ENCODE data around the gene RASGRP3.
A peak's percentile ranks its signal among the peaks of the same experiment; 100 is the strongest.

RASGRP3 gene

DNA sequence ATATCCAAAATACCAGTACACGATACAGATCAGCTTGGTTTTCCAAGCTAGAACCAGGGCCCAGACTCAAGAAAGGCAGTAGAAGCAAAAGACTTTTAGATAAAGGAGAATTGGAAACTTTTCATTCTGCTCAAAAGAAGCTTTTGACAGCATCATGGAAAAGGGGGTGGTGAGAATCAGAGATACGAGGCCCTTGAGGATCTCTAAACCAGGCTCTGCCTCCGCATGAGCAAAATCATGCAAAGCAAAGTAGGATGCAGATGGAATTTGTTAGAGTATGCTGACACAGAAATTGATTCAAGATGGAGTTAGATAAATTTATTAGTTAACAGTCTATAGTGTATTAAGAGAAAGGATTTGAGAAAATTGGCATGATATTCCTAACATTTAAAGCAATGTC, 82.9 kb downstream of the RASGRP3 start:
- H3K79me2 ChIP-seq (ENCODE audit: insufficient read depth, low read depth), result no peaks in the 10 kb centered on the region
- H3K36me3 ChIP-seq (ENCODE audit: insufficient read depth), result no peaks in the 10 kb centered on the region
- H3K9ac ChIP-seq, result no peak overlapping the region
- H3K4me3 ChIP-seq (IDR thresholded peaks at IDR 0.05; ENCODE audit: insufficient read depth, low read depth, low read length), result no peak overlapping the region
- peaks cover 17% of the 10 kb centered on the region for H3K4me1 ChIP-seq (ENCODE audit: low read depth, poor library complexity, severe bottlenecking)
- no peaks in the 10 kb centered on the region for H4K20me1 ChIP-seq (ENCODE audit: insufficient read depth)
- no peaks in the 10 kb centered on the region for H3K27me3 ChIP-seq (ENCODE audit: insufficient read depth, low read depth)
- no peak overlapping the region for H3K27ac ChIP-seq
- H2AFZ ChIP-seq (ENCODE audit: low read depth), result no peak overlapping the region
- TF ChIP-seq, protein P1, sequence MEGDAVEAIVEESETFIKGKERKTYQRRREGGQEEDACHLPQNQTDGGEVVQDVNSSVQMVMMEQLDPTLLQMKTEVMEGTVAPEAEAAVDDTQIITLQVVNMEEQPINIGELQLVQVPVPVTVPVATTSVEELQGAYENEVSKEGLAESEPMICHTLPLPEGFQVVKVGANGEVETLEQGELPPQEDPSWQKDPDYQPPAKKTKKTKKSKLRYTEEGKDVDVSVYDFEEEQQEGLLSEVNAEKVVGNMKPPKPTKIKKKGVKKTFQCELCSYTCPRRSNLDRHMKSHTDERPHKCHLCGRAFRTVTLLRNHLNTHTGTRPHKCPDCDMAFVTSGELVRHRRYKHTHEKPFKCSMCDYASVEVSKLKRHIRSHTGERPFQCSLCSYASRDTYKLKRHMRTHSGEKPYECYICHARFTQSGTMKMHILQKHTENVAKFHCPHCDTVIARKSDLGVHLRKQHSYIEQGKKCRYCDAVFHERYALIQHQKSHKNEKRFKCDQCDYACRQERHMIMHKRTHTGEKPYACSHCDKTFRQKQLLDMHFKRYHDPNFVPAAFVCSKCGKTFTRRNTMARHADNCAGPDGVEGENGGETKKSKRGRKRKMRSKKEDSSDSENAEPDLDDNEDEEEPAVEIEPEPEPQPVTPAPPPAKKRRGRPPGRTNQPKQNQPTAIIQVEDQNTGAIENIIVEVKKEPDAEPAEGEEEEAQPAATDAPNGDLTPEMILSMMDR (conservative IDR thresholded peaks at IDR 0.05; ENCODE audit: low read depth, low read length), result no peak
- no peak overlapping the region for H3K4me2 ChIP-seq

DNA sequence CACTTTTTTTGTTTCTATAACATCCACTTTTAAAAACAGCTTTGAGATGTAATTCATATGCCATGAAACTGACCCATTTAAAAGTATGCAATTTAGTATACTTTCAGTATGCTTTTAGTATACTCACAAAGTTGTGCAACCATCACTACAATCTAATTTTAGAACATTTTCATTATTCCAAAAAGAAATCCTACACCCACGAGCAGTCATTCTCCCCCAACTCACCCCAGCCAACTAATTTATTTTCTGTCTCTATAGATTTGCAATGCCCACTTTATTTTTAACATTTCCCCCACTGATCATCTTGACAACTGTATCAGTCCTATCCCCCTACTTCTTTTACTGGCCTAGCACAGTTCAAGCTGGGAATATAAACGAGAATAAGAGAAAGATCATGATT, 83.6 kb downstream of the RASGRP3 start:
- Histone ChIP-seq H3K9ac (no peak overlapping the region), H3K4me3 (IDR thresholded peaks at IDR 0.05; ENCODE audit: insufficient read depth, low read depth, low read length) (no peak overlapping the region), H3K79me2 (ENCODE audit: insufficient read depth, low read depth) (no peaks in the 10 kb centered on the region), H2AFZ (ENCODE audit: low read depth) (no peak overlapping the region), H3K27me3 (ENCODE audit: insufficient read depth, low read depth) (no peaks in the 10 kb centered on the region), H3K27ac (no peak overlapping the region), H3K36me3 (ENCODE audit: insufficient read depth) (no peaks in the 10 kb centered on the region), H3K4me1 (ENCODE audit: low read depth, poor library complexity, severe bottlenecking) (peaks cover 17% of the 10 kb centered on the region), H4K20me1 (ENCODE audit: insufficient read depth) (no peaks in the 10 kb centered on the region), H3K4me2 (no peak overlapping the region)
- TF ChIP-seq, protein P1 (conservative IDR thresholded peaks at IDR 0.05; ENCODE audit: low read depth, low read length), result no peak

DNA sequence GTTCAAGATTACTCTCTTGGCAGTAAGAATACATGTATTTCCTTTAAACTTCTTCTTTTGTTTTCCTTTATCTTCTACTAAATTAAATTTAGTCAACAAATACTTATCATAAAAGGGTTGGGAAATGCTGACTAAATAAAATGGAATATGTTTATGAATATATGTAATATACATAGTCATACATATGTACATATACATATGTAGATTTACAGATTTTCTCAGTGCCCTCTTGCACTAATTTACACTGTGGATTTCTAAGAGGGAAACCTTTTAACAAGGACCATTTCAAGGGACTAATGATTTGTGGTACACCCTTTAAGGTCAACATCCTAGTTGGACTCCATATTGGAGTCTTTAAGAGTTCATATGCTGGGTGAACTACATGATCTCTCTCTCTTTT, 85.4 kb downstream of the RASGRP3 start:
- Histone ChIP-seq H3K27ac (no peak overlapping the region), H3K4me3 (IDR thresholded peaks at IDR 0.05; ENCODE audit: insufficient read depth, low read depth, low read length) (no peak overlapping the region), H3K36me3 (ENCODE audit: insufficient read depth) (no peaks in the 10 kb centered on the region), H3K9ac (no peak overlapping the region), H3K4me1 (ENCODE audit: low read depth, poor library complexity, severe bottlenecking) (peaks cover 17% of the 10 kb centered on the region), H3K4me2 (no peak overlapping the region), H3K79me2 (ENCODE audit: insufficient read depth, low read depth) (no peaks in the 10 kb centered on the region), H4K20me1 (ENCODE audit: insufficient read depth) (no peaks in the 10 kb centered on the region), H2AFZ (ENCODE audit: low read depth) (no peak overlapping the region), H3K27me3 (ENCODE audit: insufficient read depth, low read depth) (no peaks in the 10 kb centered on the region)
- TF ChIP-seq, protein P1 (conservative IDR thresholded peaks at IDR 0.05; ENCODE audit: low read depth, low read length), result no peak

DNA sequence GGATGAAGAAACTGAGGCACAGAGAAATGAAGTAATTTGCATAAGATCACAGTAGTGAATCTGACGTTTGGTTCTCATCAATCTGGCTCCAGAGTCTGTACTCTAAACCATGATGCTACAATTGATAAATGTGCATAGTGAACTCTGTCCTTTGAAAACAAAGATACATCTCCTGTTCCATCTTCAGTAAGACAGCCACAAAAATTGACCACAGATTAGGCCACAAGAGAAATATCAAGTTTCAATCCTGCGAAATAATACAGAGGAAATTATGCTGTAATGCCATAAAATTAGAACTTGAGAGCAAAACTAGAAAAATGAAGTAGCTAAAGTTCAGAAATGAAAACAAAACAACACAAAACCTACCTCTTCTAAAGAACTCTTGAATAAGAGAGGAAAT, 94.2 kb downstream of the RASGRP3 start:
- peak overlapping the region; percentile 22 for H3K27ac ChIP-seq
- no peaks in the 10 kb centered on the region for H4K20me1 ChIP-seq (ENCODE audit: insufficient read depth)
- H3K79me2 ChIP-seq (ENCODE audit: insufficient read depth, low read depth), result no peaks in the 10 kb centered on the region
- no peak overlapping the region for H3K4me3 ChIP-seq (IDR thresholded peaks at IDR 0.05; ENCODE audit: insufficient read depth, low read depth, low read length)
- no peaks in the 10 kb centered on the region for H3K27me3 ChIP-seq (ENCODE audit: insufficient read depth, low read depth)
- TF ChIP-seq, protein P1 (conservative IDR thresholded peaks at IDR 0.05; ENCODE audit: low read depth, low read length), result no peak
- H3K4me1 ChIP-seq (ENCODE audit: low read depth, poor library complexity, severe bottlenecking), result peaks cover 36% of the 10 kb centered on the region
- H3K9ac ChIP-seq, result no peak overlapping the region
- no peak overlapping the region for H2AFZ ChIP-seq (ENCODE audit: low read depth)
- H3K36me3 ChIP-seq (ENCODE audit: insufficient read depth), result no peaks in the 10 kb centered on the region
- peak overlapping the region; percentile 32 for H3K4me2 ChIP-seq

Data from KMS-11 (cell line).